H1 (cell line): ENCODE measurements around the gene SPTBN4. TPM values are rescaled to one million over a fixed set of nuclear protein-coding genes. Genes with fewer than 3 reads are reported as not detected.

Source experiments
- CTCF ChIA-PET: fragments of 300-600 bp; sonication (Branson Sonifier 250); formaldehyde crosslinking; loops from one replicate; lab custom pipeline; 2021; ENCODE audit not compliant: partially characterized antibody; lab: Charles Lee
- POLR2A ChIA-PET: fragments of 300-600 bp; sonication (Branson Sonifier 250); formaldehyde crosslinking; loops from one replicate; lab custom pipeline; 2021; ENCODE audit warnings: inconsistent platforms; ENCODE audit not compliant: partially characterized antibody; lab: Charles Lee
- DNase-seq, 2 experiments: peaks; one replicate each; pipeline versions ENCODE4 v3.0.0 to v3.0.0-alpha.2; 2010 to 2022; ENCODE audit warnings: low spot score in 2 of 2, low read depth in 1 of 2, mixed read lengths in 1 of 2
- FAIRE-seq: peaks from 2 replicates; lab custom pipeline; 2011; peaks lifted over from hg19 to GRCh38; lab: Jason Lieb, UNC
- H2AFZ ChIP-seq: 2 replicates; pipeline ENCODE4 v1.8.1; 2012; ENCODE audit warnings: low read length, inconsistent platforms
- H2AK5ac ChIP-seq: 2 replicates; pipeline ENCODE4 v1.6.1; 2013; ENCODE audit warnings: low read depth, low read length
- H2BK120ac ChIP-seq: replicated peaks from 2 replicates; pipeline ENCODE3; 2013; ENCODE audit warnings: low read depth, low read length, inconsistent platforms
- H2BK12ac ChIP-seq: 2 replicates; pipeline ENCODE4 v1.6.1; 2013; ENCODE audit warnings: low read depth, low read length
- H2BK15ac ChIP-seq: 2 replicates; pipeline ENCODE4 v1.6.1; 2013; ENCODE audit warnings: low read length
- H2BK20ac ChIP-seq: 2 replicates; pipeline ENCODE4 v1.6.1; 2013; ENCODE audit warnings: low read length
- H2BK5ac ChIP-seq: 2 replicates; pipeline ENCODE4 v1.6.1; 2013; ENCODE audit warnings: low read depth, low read length
- H3K14ac ChIP-seq: 2 replicates; pipeline ENCODE4 v1.6.1; 2013; ENCODE audit warnings: inconsistent platforms; ENCODE audit not compliant: insufficient read length
- H3K18ac ChIP-seq: 2 replicates; pipeline ENCODE4 v1.6.1; 2013; ENCODE audit warnings: low read length; ENCODE audit errors: extremely low read depth
- H3K23ac ChIP-seq: 2 replicates; pipeline ENCODE4 v1.6.1; 2013; ENCODE audit warnings: inconsistent platforms; ENCODE audit not compliant: insufficient read length
- H3K23me2 ChIP-seq: 2 replicates; pipeline ENCODE4 v1.6.1; 2013; ENCODE audit warnings: low read depth, low read length
- H3K27ac ChIP-seq: 2 replicates; pipeline ENCODE4 v1.6.1; 2011; ENCODE audit warnings: low read depth, low read length, inconsistent platforms
- H3K27me3 ChIP-seq, 4 experiments: replicated peaks in 1 of 4; 1 replicate in 1 of 4; 2 replicates in 3 of 4; pipeline versions ENCODE4 v1.6.1 to v1.8.1; 2011 to 2013; ENCODE audit warnings: low read length in 3 of 4, mild to moderate bottlenecking in 3 of 4, inconsistent platforms in 2 of 4, mixed read lengths in 2 of 4, moderate library complexity in 1 of 4; ENCODE audit not compliant: control insufficient read depth in 3 of 4, insufficient read depth in 3 of 4; ENCODE audit errors: extremely low read depth in 1 of 4
- H3K36me3 ChIP-seq, 4 experiments: 2 replicates each; pipeline versions ENCODE4 v1.6.1 to v1.8.1; 2011 to 2013; ENCODE audit warnings: mild to moderate bottlenecking in 4 of 4, low read length in 3 of 4, moderate library complexity in 2 of 4, control low read depth in 1 of 4, inconsistent platforms in 1 of 4; ENCODE audit not compliant: insufficient read depth in 4 of 4, control insufficient read depth in 2 of 4
- H3K4ac ChIP-seq: replicated peaks from 2 replicates; pipeline ENCODE3; 2013; ENCODE audit warnings: low read length, low read depth, mixed read lengths, inconsistent platforms; ENCODE audit not compliant: insufficient read length
- H3K4me1 ChIP-seq, 4 experiments: replicated peaks in 1 of 4; 1 replicate in 1 of 4; 2 replicates in 3 of 4; pipeline versions ENCODE4 v1.6.1 to v1.8.1; 2011 to 2013; ENCODE audit warnings: low read length in 3 of 4, inconsistent platforms in 2 of 4, mixed read lengths in 1 of 4; ENCODE audit not compliant: insufficient read depth in 4 of 4, control insufficient read depth in 3 of 4
- H3K4me2 ChIP-seq, 2 experiments: 2 replicates each; pipeline versions ENCODE4 v1.6.1 to v1.8.1; 2011 to 2013; ENCODE audit warnings: low read depth in 2 of 2, low read length in 2 of 2, control low read depth in 1 of 2, inconsistent platforms in 1 of 2, mild to moderate bottlenecking in 1 of 2; ENCODE audit not compliant: insufficient read depth in 1 of 2
- H3K4me3 ChIP-seq, 4 experiments: fragments of 200-600, 300-600 bp in 1 of 4; sonication (generic), shearing (Covaris generic), sonication (Bioruptor Twin) in 1 of 4; 2 replicates each; pipeline versions ENCODE4 v1.5.1 to v1.8.1; 2011 to 2016; ENCODE audit warnings: low read length in 4 of 4, low read depth in 3 of 4, control low read depth in 2 of 4, inconsistent platforms in 2 of 4, mild to moderate bottlenecking in 2 of 4, mixed read lengths in 1 of 4, moderate library complexity in 1 of 4; ENCODE audit not compliant: insufficient read depth in 2 of 4; ENCODE audit errors: extremely low read depth in 1 of 4
- H3K56ac ChIP-seq: replicated peaks from 2 replicates; pipeline ENCODE3; 2013; ENCODE audit warnings: low read depth, mild to moderate bottlenecking, mixed read lengths, low read length, inconsistent platforms; ENCODE audit not compliant: insufficient read length
- H3K79me1 ChIP-seq: 2 replicates; pipeline ENCODE4 v1.6.1; 2013; ENCODE audit warnings: low read depth, low read length, control low read depth
- H3K79me2 ChIP-seq, 2 experiments: 2 replicates each; pipeline versions ENCODE4 v1.6.1 to v1.8.1; 2012 to 2013; ENCODE audit warnings: low read length in 2 of 2, mild to moderate bottlenecking in 2 of 2, inconsistent platforms in 1 of 2; ENCODE audit not compliant: insufficient read depth in 2 of 2, control insufficient read depth in 1 of 2
- H3K9ac ChIP-seq, 4 experiments: replicated peaks in 1 of 4; 1 replicate in 1 of 4; 2 replicates in 3 of 4; pipeline versions ENCODE4 v1.6.1 to v1.8.1; 2011 to 2013; ENCODE audit warnings: low read depth in 3 of 4, low read length in 3 of 4, control low read depth in 2 of 4, mild to moderate bottlenecking in 2 of 4, moderate library complexity in 2 of 4, inconsistent platforms in 1 of 4; ENCODE audit errors: extremely low read depth in 1 of 4
- H3K9me3 ChIP-seq, 2 experiments: 2 replicates each; pipeline versions ENCODE4 v1.6.1 to v1.8.1; 2012 to 2013; ENCODE audit warnings: mild to moderate bottlenecking in 2 of 2, moderate library complexity in 2 of 2, control low read depth in 1 of 2, inconsistent platforms in 1 of 2, low read depth in 1 of 2, low read length in 1 of 2, mixed read lengths in 1 of 2; ENCODE audit not compliant: insufficient read depth in 2 of 2
- H4K20me1 ChIP-seq, 2 experiments: replicated peaks in 1 of 2; 2 replicates each; pipeline versions ENCODE3 to v1.8.1; 2011 to 2013; ENCODE audit warnings: inconsistent platforms in 2 of 2, low read length in 2 of 2, mild to moderate bottlenecking in 1 of 2; ENCODE audit not compliant: insufficient read depth in 2 of 2, control insufficient read depth in 1 of 2
- H4K5ac ChIP-seq: 2 replicates; pipeline ENCODE4 v1.6.1; 2013; ENCODE audit warnings: low read length, low read depth, mixed read lengths, inconsistent platforms; ENCODE audit not compliant: insufficient read length
- H4K8ac ChIP-seq: 2 replicates; pipeline ENCODE4 v1.8.0; 2013; ENCODE audit warnings: mild to moderate bottlenecking, moderate library complexity, low read length, inconsistent platforms; ENCODE audit not compliant: insufficient read depth; ENCODE audit errors: extremely low read depth
- H4K91ac ChIP-seq: replicated peaks from 2 replicates; pipeline ENCODE3; 2013; ENCODE audit warnings: low read length, mixed read lengths, inconsistent platforms; ENCODE audit not compliant: insufficient read length
- FOSL1 ChIP-seq: IDR thresholded peaks from 2 replicates; pipeline ENCODE4 v1.6.1; 2011; ENCODE audit warnings: mild to moderate bottlenecking, low read depth, low read length, moderate library complexity; ENCODE audit not compliant: insufficient read depth
- JUN ChIP-seq: IDR thresholded peaks from 2 replicates; pipeline ENCODE4 v1.6.1; 2011; ENCODE audit warnings: low read depth, mild to moderate bottlenecking, improper control_type of control experiment, low read length
- KDM4A ChIP-seq: IDR thresholded peaks from one replicate; pipeline ENCODE4 v1.7.1; 2012; ENCODE audit warnings: low read depth, mild to moderate bottlenecking, moderate library complexity, low read length, inconsistent platforms; ENCODE audit not compliant: severe bottlenecking
- SAP30 ChIP-seq: fragments of 300-600 bp; sonication (generic); IDR thresholded peaks from 2 replicates; pipeline ENCODE4 v1.7.1; 2012; ENCODE audit warnings: low read length, moderate library complexity, mild to moderate bottlenecking, inconsistent platforms; ENCODE audit not compliant: insufficient read depth, insufficient replicate concordance
- SIRT6 ChIP-seq: IDR thresholded peaks from one replicate; pipeline ENCODE4 v1.7.1; 2012; ENCODE audit warnings: low read length, inconsistent platforms
- SRF ChIP-seq: IDR thresholded peaks from 2 replicates; pipeline ENCODE4 v1.6.1; 2011; ENCODE audit warnings: mild to moderate bottlenecking, low read depth, low read length, moderate library complexity
- TAF1 ChIP-seq: IDR thresholded peaks from 2 replicates; pipeline ENCODE4 v1.6.1; 2011; ENCODE audit warnings: mild to moderate bottlenecking, low read depth, low read length
- WGBS, 2 experiments: shearing (Covaris generic) in 1 of 2; methylation state at CpG; one replicate each; pipeline versions ENCODE4 v1.1.6 to v1.1.7; 2013 to 2015; ENCODE audit warnings: low lambda C conversion rate in 2 of 2, mixed read lengths in 2 of 2, inconsistent platforms in 1 of 2, low coverage in 1 of 2, missing lambda C conversion rate in 1 of 2; ENCODE audit not compliant: insufficient replicate concordance in 2 of 2, insufficient coverage in 1 of 2, insufficient read length in 1 of 2; ENCODE audit errors: extremely low coverage in 1 of 2, missing lambda C conversion rate in 1 of 2; 5-methylcytosine and 5-hydroxymethylcytosine counted together
- polyA plus RNA-seq, 7 experiments: library from polyadenylated mRNA; depleted of rRNA in 3 of 7; stranded (reverse) in 5 of 7; unstranded in 2 of 7; fragments of >200 nt in 5 of 7; fragments of 200-250 nt in 2 of 7; gene quantifications; 1 replicate in 5 of 7; 2 replicates in 1 of 7; 4 replicates in 1 of 7; pipeline versions ENCODE4 v1.2.1 to v1.2.3, GENCODE V29; 2011 to 2013; ENCODE audit warnings: missing spikeins in 2 of 7, mixed read lengths in 2 of 7
- total RNA-seq: library from RNA; stranded (reverse); fragmentation: NEBNext Ultra II Directional; extraction: Animal tissue kit (Norgen Biotek cat#: 25700); gene quantifications from 2 replicates; pipeline ENCODE4 v1.2.1, GENCODE V29; 2021
- TF ChIP-seq, protein P1 (sequence below), 3 experiments: IDR thresholded peaks; 1 replicate in 2 of 3; 2 replicates in 1 of 3; pipeline versions ENCODE4 v1.5.1 to v1.6.1; 2011; ENCODE audit warnings: low read length in 3 of 3, mild to moderate bottlenecking in 3 of 3, inconsistent platforms in 2 of 3, low read depth in 1 of 3, moderate library complexity in 1 of 3; ENCODE audit not compliant: insufficient read depth in 1 of 3; ENCODE audit errors: control extremely low read depth in 1 of 3

Gene SPTBN4
- total and polyA plus RNA-seq, 2 of the 8 experiments (the other 6 are each of a cell fraction or from before 2014, with no cell fraction given): 1.9 to 3.0 TPM

DNA sequence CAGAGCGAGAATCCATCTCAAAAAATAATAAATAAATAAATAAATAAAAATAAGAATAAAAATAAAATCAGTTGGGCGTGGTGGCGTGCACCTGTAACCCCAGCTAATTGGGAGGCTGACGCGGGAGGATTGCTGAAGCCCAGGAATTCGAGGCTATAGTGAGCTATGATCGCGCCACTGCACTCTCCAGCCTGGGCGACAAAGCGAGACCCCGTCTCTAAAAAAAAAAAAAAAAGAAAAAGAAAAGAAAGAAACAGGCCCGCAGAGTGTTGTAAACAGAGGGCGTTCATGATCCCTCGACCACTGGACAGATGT, 46.4 kb upstream of the SPTBN4 start:
- Histone ChIP-seq H3K4ac (no peak overlapping the region), H3K56ac (no peak overlapping the region), H3K79me1 (no peaks in the 10 kb centered on the region; the same call in 1 of the 2 replicates), H3K27ac (no peak overlapping the region), H3K27me3 (no peaks in the 10 kb centered on the region; a peak in 1 of 7 replicates), H2AFZ (no peak overlapping the region), H4K5ac (no peak overlapping the region), H3K4me3 (peak overlapping the region in 3 of 4 experiments; percentile 47 to 70 (median 65); a peak in 6 of 8 replicates), H2BK12ac (no peak overlapping the region), H3K4me2 (no peak overlapping the region; a peak in 1 of 4 replicates), H3K9me3 (no peaks in the 10 kb centered on the region), H4K8ac (no peak overlapping the region), H3K18ac (no peak overlapping the region), H3K23ac (no peak overlapping the region), H2BK120ac (no peak overlapping the region), H3K4me1 (peaks cover 4 to 7% (median 5%) of the 10 kb centered on the region in 4 experiments; a peak in 5 of 7 replicates), H3K23me2 (peaks cover 10% of the 10 kb centered on the region), H4K91ac (no peak overlapping the region), H3K9ac (no peak overlapping the region), H4K20me1 (no peaks in the 10 kb centered on the region), H3K14ac (no peak overlapping the region), H3K36me3 (peaks cover 0 to 2% (median 0%) of the 10 kb centered on the region in 4 experiments; a peak in 2 of 8 replicates), H2BK20ac (no peak overlapping the region), H3K79me2 (no peaks in the 10 kb centered on the region), H2BK5ac (no peak overlapping the region), H2AK5ac (no peak overlapping the region), H2BK15ac (no peak overlapping the region)
- CTCF ChIA-PET: interaction anchor here (0.6 to 4.4 kb wide), 34 partner anchors 8 to 280 kb away, joined by 3 to 41 read pairs (median 4); partner anchors contain the start of genes BLVRB, HIPK4, PRX and SERTAD3
- 81% methylated on average over 7 of the region's 14 CpGs; no CpG with 5 or more reads in 1 of the 2 experiments for WGBS, 2 experiments
- POLR2A ChIA-PET: interaction anchor here (0.5 to 3.3 kb wide), 19 partner anchors 10 to 150 kb away, joined by 3 to 18 read pairs (median 4); partner anchors contain the start of genes BLVRB and SERTAD3
- DNase-seq: no peak
- no peak for FAIRE-seq
- TF ChIP-seq FOSL1 (no peak), SAP30 (no peak), KDM4A (no peak), JUN (no peak), SRF (no peak), TAF1 (no peak), SIRT6 (no peak)
- TF ChIP-seq, protein P1, sequence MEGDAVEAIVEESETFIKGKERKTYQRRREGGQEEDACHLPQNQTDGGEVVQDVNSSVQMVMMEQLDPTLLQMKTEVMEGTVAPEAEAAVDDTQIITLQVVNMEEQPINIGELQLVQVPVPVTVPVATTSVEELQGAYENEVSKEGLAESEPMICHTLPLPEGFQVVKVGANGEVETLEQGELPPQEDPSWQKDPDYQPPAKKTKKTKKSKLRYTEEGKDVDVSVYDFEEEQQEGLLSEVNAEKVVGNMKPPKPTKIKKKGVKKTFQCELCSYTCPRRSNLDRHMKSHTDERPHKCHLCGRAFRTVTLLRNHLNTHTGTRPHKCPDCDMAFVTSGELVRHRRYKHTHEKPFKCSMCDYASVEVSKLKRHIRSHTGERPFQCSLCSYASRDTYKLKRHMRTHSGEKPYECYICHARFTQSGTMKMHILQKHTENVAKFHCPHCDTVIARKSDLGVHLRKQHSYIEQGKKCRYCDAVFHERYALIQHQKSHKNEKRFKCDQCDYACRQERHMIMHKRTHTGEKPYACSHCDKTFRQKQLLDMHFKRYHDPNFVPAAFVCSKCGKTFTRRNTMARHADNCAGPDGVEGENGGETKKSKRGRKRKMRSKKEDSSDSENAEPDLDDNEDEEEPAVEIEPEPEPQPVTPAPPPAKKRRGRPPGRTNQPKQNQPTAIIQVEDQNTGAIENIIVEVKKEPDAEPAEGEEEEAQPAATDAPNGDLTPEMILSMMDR (IDR thresholded peaks at IDR 0.05; ENCODE audit: control extremely low read depth in 1 of 3, insufficient read depth in 1 of 3, low read depth in 1 of 3, low read length in 3 of 3): no peak
